Vagina (tissue), 2 donors: ENCODE data around the gene HCRTR1.

ENCODE experiments used
- POLR2A ChIP-seq, 2 donors: fragments of 450-650 bp; IDR thresholded peaks; one replicate each; pipeline ENCODE4 v1.6.1; 2017; ENCODE audit warnings: antibody characterized with exemption in 2 of 2, mild to moderate bottlenecking in 2 of 2, moderate library complexity in 2 of 2
- POLR2AphosphoS5 ChIP-seq, 2 donors: sonication (generic); formaldehyde crosslinking; IDR thresholded peaks; one replicate each; pipeline ENCODE4 v1.9.0; 2017; ENCODE audit warnings: antibody characterized with exemption in 2 of 2, mild to moderate bottlenecking in 2 of 2, low read depth in 1 of 2; ENCODE audit not compliant: insufficient read depth in 1 of 2
- TF ChIP-seq, protein P1 (sequence below), 3 experiments: fragments of 450-650 bp in 2 of 3; fragments of 200-600 bp in 1 of 3; sonication (generic) in 1 of 3; IDR thresholded peaks; one replicate each; pipeline ENCODE4 v1.5.1; 2017 to 2019; ENCODE audit warnings: antibody characterized with exemption in 3 of 3, mild to moderate bottlenecking in 2 of 3, moderate library complexity in 2 of 3

DNA sequence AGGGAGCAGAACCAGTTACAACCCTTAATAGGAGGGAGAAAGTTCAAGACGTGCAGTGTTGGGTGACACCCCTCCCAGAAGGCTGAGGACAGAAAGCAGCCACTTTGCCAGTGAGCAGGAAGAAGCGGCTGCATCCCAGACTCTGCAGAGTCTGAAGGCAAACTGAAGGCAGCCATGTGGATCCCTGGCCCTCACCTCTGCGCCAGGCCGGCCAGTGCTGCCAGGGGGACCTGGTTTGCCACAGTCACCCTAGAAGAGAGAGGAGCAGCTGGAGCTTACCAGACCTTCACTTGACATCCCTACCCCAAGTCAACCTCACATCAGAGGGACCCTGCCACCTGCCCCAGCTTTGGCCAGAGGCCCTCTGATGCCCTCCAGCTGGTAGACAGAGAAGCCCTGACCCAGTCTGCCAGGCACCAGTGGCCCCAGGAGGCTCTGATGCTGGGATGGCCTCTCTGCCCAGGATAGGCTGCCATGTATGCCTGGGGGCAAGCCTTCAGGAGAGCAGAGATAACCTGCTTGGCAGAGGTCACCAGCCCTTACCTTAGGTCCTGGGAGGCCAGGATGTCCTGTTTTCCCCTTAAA lies 43.5 kb downstream of the HCRTR1 start:
- TF ChIP-seq, protein P1, sequence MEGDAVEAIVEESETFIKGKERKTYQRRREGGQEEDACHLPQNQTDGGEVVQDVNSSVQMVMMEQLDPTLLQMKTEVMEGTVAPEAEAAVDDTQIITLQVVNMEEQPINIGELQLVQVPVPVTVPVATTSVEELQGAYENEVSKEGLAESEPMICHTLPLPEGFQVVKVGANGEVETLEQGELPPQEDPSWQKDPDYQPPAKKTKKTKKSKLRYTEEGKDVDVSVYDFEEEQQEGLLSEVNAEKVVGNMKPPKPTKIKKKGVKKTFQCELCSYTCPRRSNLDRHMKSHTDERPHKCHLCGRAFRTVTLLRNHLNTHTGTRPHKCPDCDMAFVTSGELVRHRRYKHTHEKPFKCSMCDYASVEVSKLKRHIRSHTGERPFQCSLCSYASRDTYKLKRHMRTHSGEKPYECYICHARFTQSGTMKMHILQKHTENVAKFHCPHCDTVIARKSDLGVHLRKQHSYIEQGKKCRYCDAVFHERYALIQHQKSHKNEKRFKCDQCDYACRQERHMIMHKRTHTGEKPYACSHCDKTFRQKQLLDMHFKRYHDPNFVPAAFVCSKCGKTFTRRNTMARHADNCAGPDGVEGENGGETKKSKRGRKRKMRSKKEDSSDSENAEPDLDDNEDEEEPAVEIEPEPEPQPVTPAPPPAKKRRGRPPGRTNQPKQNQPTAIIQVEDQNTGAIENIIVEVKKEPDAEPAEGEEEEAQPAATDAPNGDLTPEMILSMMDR (IDR thresholded peaks at IDR 0.05) = no peak
- TF ChIP-seq POLR2A (IDR thresholded peaks at IDR 0.05) (no peak), POLR2AphosphoS5 (IDR thresholded peaks at IDR 0.05; ENCODE audit: insufficient read depth in 1 of 2, low read depth in 1 of 2) (no peak)
